HEK293 (cell line): ENCODE measurements around the gene SUPV3L1.

ENCODE experiments used
- CTCF ChIA-PET: fragments of 350-600 bp; formaldehyde crosslinking; extraction: SDS; loops from one replicate; lab custom pipeline; 2021; ENCODE audit warnings: antibody characterized with exemption; lab: Yijun Ruan, JAX
- POLR2A ChIA-PET: fragments of 300-600 bp; formaldehyde crosslinking; extraction: SDS; loops from one replicate; lab custom pipeline; 2020; ENCODE audit warnings: antibody characterized with exemption, inconsistent platforms; lab: Yijun Ruan, JAX
- H3K27ac ChIP-seq: fragments of 200-500 bp; sonication (Bioruptor generic); 2 replicates; pipeline ENCODE4 v1.5.1; 2014; ENCODE audit warnings: low read depth, low read length, control low read depth, inconsistent platforms; ENCODE audit errors: extremely low read depth
- H3K36me3 ChIP-seq, 2 experiments: fragments of 200-500 bp in 1 of 2; sonication (Bioruptor generic) in 1 of 2; 1 replicate in 1 of 2; 2 replicates in 1 of 2; pipeline ENCODE4 v1.5.1; 2014 to 2017; ENCODE audit warnings: inconsistent platforms in 2 of 2, low read length in 2 of 2; ENCODE audit not compliant: control insufficient read depth in 2 of 2, insufficient read depth in 1 of 2
- H3K4me1 ChIP-seq: fragments of 200-500 bp; sonication (Bioruptor generic); 2 replicates; pipeline ENCODE4 v1.5.1; 2014; ENCODE audit warnings: mild to moderate bottlenecking, low read length, inconsistent platforms; ENCODE audit not compliant: control insufficient read depth, insufficient read depth
- H3K4me3 ChIP-seq: 2 replicates; pipeline ENCODE4 v1.5.1; 2011; ENCODE audit warnings: low read depth, mild to moderate bottlenecking, control low read depth, low read length, moderate library complexity
- H3K9me3 ChIP-seq: fragments of 200-500 bp; sonication (Bioruptor generic); 2 replicates; pipeline ENCODE4 v1.5.1; 2014; ENCODE audit warnings: low read depth, low read length, inconsistent platforms; ENCODE audit not compliant: control insufficient read depth, insufficient read depth
- CTCF ChIP-seq: fragments of 450-650 bp; formaldehyde crosslinking; IDR thresholded peaks from 2 replicates; pipeline ENCODE4 v1.5.1; 2016; ENCODE audit warnings: missing biosample characterization, missing genetic modification characterization
- GLI4 ChIP-seq: fragments of 450-650 bp; formaldehyde crosslinking; IDR thresholded peaks from 2 replicates; pipeline ENCODE4 v1.5.1; 2016; ENCODE audit warnings: missing biosample characterization, missing genetic modification characterization
- GLIS1 ChIP-seq: fragments of 450-650 bp; formaldehyde crosslinking; IDR thresholded peaks from 2 replicates; pipeline ENCODE4 v1.5.1; 2016; ENCODE audit warnings: missing biosample characterization, missing genetic modification characterization
- KLF7 ChIP-seq: fragments of 450-650 bp; formaldehyde crosslinking; IDR thresholded peaks from 2 replicates; pipeline ENCODE4 v1.5.1; 2016; ENCODE audit warnings: missing biosample characterization, missing genetic modification characterization, borderline replicate concordance
- OVOL3 ChIP-seq: fragments of 450-650 bp; formaldehyde crosslinking; IDR thresholded peaks from 2 replicates; pipeline ENCODE4 v1.5.1; 2016; ENCODE audit warnings: missing biosample characterization, missing genetic modification characterization
- PBX3 ChIP-seq: sonication (generic); formaldehyde crosslinking; IDR thresholded peaks from 2 replicates; pipeline ENCODE4 v1.8.1; 2022; ENCODE audit warnings: mild to moderate bottlenecking, moderate library complexity, missing genetic modification reagents
- PRDM2 ChIP-seq: fragments of 450-650 bp; formaldehyde crosslinking; IDR thresholded peaks from 2 replicates; pipeline ENCODE4 v1.5.1; 2016; ENCODE audit warnings: missing biosample characterization, missing genetic modification characterization, borderline replicate concordance
- SALL2 ChIP-seq: fragments of 450-650 bp; formaldehyde crosslinking; IDR thresholded peaks from 2 replicates; pipeline ENCODE4 v1.5.0; 2017; ENCODE audit warnings: missing biosample characterization, mild to moderate bottlenecking, missing genetic modification characterization, borderline replicate concordance
- SCRT1 ChIP-seq: fragments of 450-650 bp; formaldehyde crosslinking; IDR thresholded peaks from 2 replicates; pipeline ENCODE4 v1.5.1; 2016; ENCODE audit warnings: missing biosample characterization, missing genetic modification characterization, borderline replicate concordance
- ZNF114 ChIP-seq: fragments of 450-650 bp; formaldehyde crosslinking; IDR thresholded peaks from 2 replicates; pipeline ENCODE4 v1.5.0; 2017; ENCODE audit warnings: missing biosample characterization, missing genetic modification characterization
- ZNF184 ChIP-seq: fragments of 450-650 bp; IDR thresholded peaks from 2 replicates; pipeline ENCODE4 v1.5.1; 2018; ENCODE audit warnings: missing biosample characterization, mild to moderate bottlenecking, missing genetic modification characterization
- ZNF2 ChIP-seq: fragments of 450-650 bp; formaldehyde crosslinking; IDR thresholded peaks from 2 replicates; pipeline ENCODE4 v1.5.1; 2016; ENCODE audit warnings: missing biosample characterization, missing genetic modification characterization
- ZNF202 ChIP-seq: fragments of 450-650 bp; formaldehyde crosslinking; IDR thresholded peaks from 2 replicates; pipeline ENCODE4 v1.5.1; 2016; ENCODE audit warnings: missing biosample characterization, missing genetic modification characterization, borderline replicate concordance
- ZNF239 ChIP-seq: fragments of 450-650 bp; formaldehyde crosslinking; IDR thresholded peaks from 2 replicates; pipeline ENCODE4 v1.5.1; 2016; ENCODE audit warnings: missing biosample characterization, missing genetic modification characterization
- ZNF302 ChIP-seq: fragments of 450-650 bp; formaldehyde crosslinking; IDR thresholded peaks from 2 replicates; pipeline ENCODE4 v1.5.1; 2016; ENCODE audit warnings: missing biosample characterization, missing genetic modification characterization, low read depth
- ZNF350 ChIP-seq: fragments of 450-650 bp; formaldehyde crosslinking; IDR thresholded peaks from 2 replicates; pipeline ENCODE4 v1.5.0; 2017; ENCODE audit warnings: missing biosample characterization, mild to moderate bottlenecking, missing genetic modification characterization
- ZNF48 ChIP-seq: fragments of 450-650 bp; formaldehyde crosslinking; IDR thresholded peaks from 2 replicates; pipeline ENCODE4 v1.5.1; 2016; ENCODE audit warnings: missing biosample characterization, missing genetic modification characterization
- ZNF513 ChIP-seq: fragments of 450-650 bp; IDR thresholded peaks from 2 replicates; pipeline ENCODE4 v1.5.1; 2018; ENCODE audit warnings: missing biosample characterization, missing genetic modification characterization
- ZNF518A ChIP-seq: fragments of 450-650 bp; formaldehyde crosslinking; conservative IDR thresholded peaks from 2 replicates; pipeline ENCODE4 v1.5.1; 2016; ENCODE audit warnings: low read depth, missing biosample characterization, missing genetic modification characterization

SUPV3L1 gene

GRCh38 chr10:69222157-69223027 is 42.4 kb downstream of the SUPV3L1 start (continued):
- TF ChIP-seq ZNF48 (tag by site-specific recombination) (no peak), ZNF184 (tag by site-specific recombination) (no peak), SCRT1 (tag by site-specific recombination) (peak; percentile 95), KLF7 (tag by site-specific recombination) (no peak), ZNF513 (no peak), ZNF239 (no peak), ZNF302 (tag by site-specific recombination) (no peak), CTCF (tag by site-specific recombination) (peak; percentile 49; the same call in 1 of the 2 replicates), ZNF2 (tag by site-specific recombination) (peak; percentile 95), GLI4 (tag by site-specific recombination) (no peak), GLIS1 (tag by site-specific recombination) (peak; percentile 68), OVOL3 (tag by site-specific recombination) (no peak), ZNF350 (tag by site-specific recombination) (no peak), PBX3 (CRISPR knock-in tag) (no peak), ZNF114 (no peak), ZNF202 (no peak)

GRCh38 chr10:69223028-69223342 is 43.0 kb downstream of the SUPV3L1 start:
- CTCF ChIA-PET = interaction anchor here (0.5 to 1.5 kb wide), 6 partner anchors 8 to 170 kb away, joined by 3 to 6 read pairs (median 3); no protein-coding TSS in a partner anchor
- H3K4me3 ChIP-seq = no peak overlapping the region
- no peak overlapping the region for H3K27ac ChIP-seq
- H3K36me3 ChIP-seq = no peaks in the 10 kb centered on the region
- H3K4me1 ChIP-seq = no peaks in the 10 kb centered on the region
- no peak for TF ChIP-seq SALL2 (tag by site-specific recombination)
- TF ChIP-seq PRDM2 (tag by site-specific recombination) = no peak
- no peak for TF ChIP-seq ZNF518A (tag by site-specific recombination)
- TF ChIP-seq, all 188 proteins: peak for 0
- no peaks in the 10 kb centered on the region for H3K9me3 ChIP-seq
- POLR2A ChIA-PET = no interaction called here
